NCI-H2196 treated with DMSO at 0.1 percent for 48 hours (cell line): ENCODE data around the gene BICDL1.
"Not testable (repeated sequence)": the region's sequence is repeated elsewhere in the genome, so short reads cannot be mapped to it uniquely, and the experiment has no call there.

Experiments
- DNase-seq: peaks from one replicate; lab custom pipeline; 2025; ENCODE audit not compliant: unreplicated experiment; lab: John Stamatoyannopoulos, UW

BICDL1 gene

GRCh38 chr12:119988472-119989360, at the start of gene BICDL1:
Gene BICDL1 (plus strand): TSS chr12:119989236. CDS start chr12:119989869, 633 bp downstream.
- DNase-seq, result peak; percentile 98

- DNase-seq, result no peak
Observed at GRCh38 chr12:119940897-119941296, 48.1 kb upstream of the BICDL1 start.

- no peak for DNase-seq
Observed at GRCh38 chr12:119942386-119942785, 46.6 kb upstream of the BICDL1 start.

- DNase-seq, result no peak
Observed at GRCh38 chr12:119946213-119946612, 42.8 kb upstream of the BICDL1 start.

- DNase-seq, result no peak
Observed at GRCh38 chr12:119949145-119949544, 39.9 kb upstream of the BICDL1 start.

GRCh38 chr12:119949594-119949993, 39.4 kb upstream of the BICDL1 start:
- no peak for DNase-seq

GRCh38 chr12:119956047-119956446, 33.0 kb upstream of the BICDL1 start:
- DNase-seq, result no peak

- no peak for DNase-seq
Observed at GRCh38 chr12:119957135-119957534, 31.9 kb upstream of the BICDL1 start.

GRCh38 chr12:119959435-119959834, 29.6 kb upstream of the BICDL1 start:
- no peak for DNase-seq

- DNase-seq, result no peak
Observed at GRCh38 chr12:119964123-119964522, 24.9 kb upstream of the BICDL1 start.

GRCh38 chr12:119964929-119965328, 24.1 kb upstream of the BICDL1 start:
- no peak for DNase-seq

GRCh38 chr12:119980242-119980641, 8.8 kb upstream of the BICDL1 start:
- no peak for DNase-seq

GRCh38 chr12:119980702-119981101, 8.3 kb upstream of the BICDL1 start:
- DNase-seq, result not testable (repeated sequence)

- DNase-seq, result no peak
Observed at GRCh38 chr12:119989361-119989730, 310 bp downstream of the BICDL1 start.

GRCh38 chr12:119989731-119990381, 820 bp downstream of the BICDL1 start:
- no peak for DNase-seq

GRCh38 chr12:119990382-119990874, 1.4 kb downstream of the BICDL1 start:
- no peak for DNase-seq

GRCh38 chr12:119992129-119992705, 3.2 kb downstream of the BICDL1 start:
- DNase-seq, result no peak

GRCh38 chr12:119994892-119995658, 6.0 kb downstream of the BICDL1 start:
- DNase-seq, result no peak

- DNase-seq, result no peak
Observed at GRCh38 chr12:119996417-119996816, 7.4 kb downstream of the BICDL1 start.

- DNase-seq, result no peak
Observed at GRCh38 chr12:119998471-119999245, 9.6 kb downstream of the BICDL1 start.
